ENCODE data around the gene LMF1. TPM values are rescaled to one million over a fixed set of nuclear protein-coding genes. Genes with fewer than 3 reads are reported as not detected.

LMF1 gene
- total RNA-seq, 1 experiment from 2014 or later = 12.8 TPM

DNA sequence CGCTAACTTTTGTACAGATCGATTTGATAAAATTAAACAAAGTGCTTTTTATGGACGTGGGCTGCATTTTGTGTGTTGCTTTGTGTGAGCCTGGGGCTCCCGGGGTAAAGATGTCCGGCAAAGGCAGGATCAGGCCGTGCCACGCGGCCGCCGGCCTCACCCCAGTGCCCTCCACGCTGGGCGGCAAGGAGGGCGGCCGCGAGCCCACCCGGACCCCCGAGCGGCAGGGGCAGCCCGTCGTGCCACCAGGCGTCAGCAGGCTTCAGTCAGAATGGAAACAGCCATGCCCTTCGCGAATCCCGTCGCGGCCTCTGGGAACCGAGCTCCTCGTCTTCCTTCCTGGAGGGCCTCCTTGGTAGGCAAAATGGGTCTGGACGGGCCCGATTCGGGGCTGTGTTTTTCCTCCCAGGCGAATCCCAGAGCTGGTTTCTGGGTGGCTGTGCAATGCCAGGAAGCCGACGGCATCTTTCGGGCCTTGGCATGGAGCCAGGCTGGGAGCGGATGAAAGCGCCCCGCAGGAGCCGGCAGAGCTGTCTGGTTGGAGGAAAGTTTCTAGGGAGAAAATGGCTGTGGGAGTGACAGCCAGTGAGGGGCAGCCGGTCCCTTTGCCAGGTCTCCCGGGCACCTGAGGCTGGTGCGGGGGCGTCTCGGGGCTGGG, 16.3 kb upstream of the LMF1 start:
- H3K9me2 ChIP-seq (ENCODE audit: insufficient read depth) = no peaks in the 10 kb centered on the region
- no peaks in the 10 kb centered on the region for H4K20me1 ChIP-seq (ENCODE audit: insufficient read depth)
- no peaks in the 10 kb centered on the region for H3K79me2 ChIP-seq (ENCODE audit: insufficient read depth, low read length)
- H3K9ac ChIP-seq (ENCODE audit: low read length) = no peak overlapping the region
- H3K4me3 ChIP-seq (replicated peaks in 1 of 2; ENCODE audit: low read depth in 1 of 2, low read length in 2 of 2) = no peak overlapping the region
- BruUV-seq (replicated peaks) = no TSS peak
- ATAC-seq (no peak), DNase-seq (ENCODE audit: low read depth, low spot score) (no peak)
- H2AFZ ChIP-seq (ENCODE audit: low read depth, low read length, poor library complexity, severe bottlenecking) = no peak overlapping the region
- intact Hi-C loops (cut with micrococcal nuclease) = no loop called here
- ChIA-PET POLR2A (no interaction called here), RAD21 (ENCODE audit: low non-redundant PET in 1 of 2, low total read pairs in 2 of 2, uncharacterized antibody in 2 of 2, unreplicated experiment in 2 of 2) (no interaction called here), CTCF (no interaction called here)
- H3K9me3 ChIP-seq (ENCODE audit: control insufficient read depth in 1 of 2, insufficient read depth in 1 of 2, low read depth in 1 of 2, low read length in 2 of 2) = no peaks in the 10 kb centered on the region
- TF ChIP-seq, protein P1, sequence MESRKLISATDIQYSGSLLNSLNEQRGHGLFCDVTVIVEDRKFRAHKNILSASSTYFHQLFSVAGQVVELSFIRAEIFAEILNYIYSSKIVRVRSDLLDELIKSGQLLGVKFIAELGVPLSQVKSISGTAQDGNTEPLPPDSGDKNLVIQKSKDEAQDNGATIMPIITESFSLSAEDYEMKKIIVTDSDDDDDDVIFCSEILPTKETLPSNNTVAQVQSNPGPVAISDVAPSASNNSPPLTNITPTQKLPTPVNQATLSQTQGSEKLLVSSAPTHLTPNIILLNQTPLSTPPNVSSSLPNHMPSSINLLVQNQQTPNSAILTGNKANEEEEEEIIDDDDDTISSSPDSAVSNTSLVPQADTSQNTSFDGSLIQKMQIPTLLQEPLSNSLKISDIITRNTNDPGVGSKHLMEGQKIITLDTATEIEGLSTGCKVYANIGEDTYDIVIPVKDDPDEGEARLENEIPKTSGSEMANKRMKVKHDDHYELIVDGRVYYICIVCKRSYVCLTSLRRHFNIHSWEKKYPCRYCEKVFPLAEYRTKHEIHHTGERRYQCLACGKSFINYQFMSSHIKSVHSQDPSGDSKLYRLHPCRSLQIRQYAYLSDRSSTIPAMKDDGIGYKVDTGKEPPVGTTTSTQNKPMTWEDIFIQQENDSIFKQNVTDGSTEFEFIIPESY (IDR thresholded peaks at IDR 0.05; ENCODE audit: extremely low read depth, insufficient replicate concordance, low read length) = no peak
- TF ChIP-seq EZH2phosphoT487 (IDR thresholded peaks at IDR 0.05; ENCODE audit: borderline replicate concordance) = no peak
- no peak for TF ChIP-seq SP1 (IDR thresholded peaks at IDR 0.05; ENCODE audit: low read depth)
- TF ChIP-seq POLR2AphosphoS5 (IDR thresholded peaks at IDR 0.05; ENCODE audit: low read depth, low read length) = no peak
- no peak for TF ChIP-seq YY1 (IDR thresholded peaks at IDR 0.05; ENCODE audit: extremely low read depth, insufficient replicate concordance, low read depth, low read length)
- TF ChIP-seq JUND (IDR thresholded peaks at IDR 0.05) = no peak
- TF ChIP-seq, protein P2, sequence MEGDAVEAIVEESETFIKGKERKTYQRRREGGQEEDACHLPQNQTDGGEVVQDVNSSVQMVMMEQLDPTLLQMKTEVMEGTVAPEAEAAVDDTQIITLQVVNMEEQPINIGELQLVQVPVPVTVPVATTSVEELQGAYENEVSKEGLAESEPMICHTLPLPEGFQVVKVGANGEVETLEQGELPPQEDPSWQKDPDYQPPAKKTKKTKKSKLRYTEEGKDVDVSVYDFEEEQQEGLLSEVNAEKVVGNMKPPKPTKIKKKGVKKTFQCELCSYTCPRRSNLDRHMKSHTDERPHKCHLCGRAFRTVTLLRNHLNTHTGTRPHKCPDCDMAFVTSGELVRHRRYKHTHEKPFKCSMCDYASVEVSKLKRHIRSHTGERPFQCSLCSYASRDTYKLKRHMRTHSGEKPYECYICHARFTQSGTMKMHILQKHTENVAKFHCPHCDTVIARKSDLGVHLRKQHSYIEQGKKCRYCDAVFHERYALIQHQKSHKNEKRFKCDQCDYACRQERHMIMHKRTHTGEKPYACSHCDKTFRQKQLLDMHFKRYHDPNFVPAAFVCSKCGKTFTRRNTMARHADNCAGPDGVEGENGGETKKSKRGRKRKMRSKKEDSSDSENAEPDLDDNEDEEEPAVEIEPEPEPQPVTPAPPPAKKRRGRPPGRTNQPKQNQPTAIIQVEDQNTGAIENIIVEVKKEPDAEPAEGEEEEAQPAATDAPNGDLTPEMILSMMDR (IDR thresholded peaks at IDR 0.05 in 2 of 3, conservative IDR thresholded peaks at IDR 0.05 in 1 of 3; ENCODE audit: borderline replicate concordance in 1 of 3, insufficient read depth in 1 of 3, low read depth in 2 of 3, low read length in 2 of 3) = no peak
- no peak for TF ChIP-seq EGR1 (IDR thresholded peaks at IDR 0.05; ENCODE audit: low read depth)
- no peak for TF ChIP-seq FOSL1 (IDR thresholded peaks at IDR 0.05; ENCODE audit: low read depth)
- TF ChIP-seq SRF (IDR thresholded peaks at IDR 0.05; ENCODE audit: low read depth) = no peak
- TF ChIP-seq CEBPB (IDR thresholded peaks at IDR 0.05; ENCODE audit: low read depth) = no peak
- H3K27ac ChIP-seq (ENCODE audit: low read depth, low read length) = no peak overlapping the region
- H3K4me2 ChIP-seq (ENCODE audit: low read length) = no peak overlapping the region
- no peaks in the 10 kb centered on the region for H3K36me3 ChIP-seq (ENCODE audit: control insufficient read depth in 1 of 2, insufficient read depth in 2 of 2, low read length in 2 of 2)
- no peaks in the 10 kb centered on the region for H3K27me3 ChIP-seq (ENCODE audit: insufficient read depth, low read length)
- H3K4me1 ChIP-seq (ENCODE audit: control insufficient read depth in 1 of 2, insufficient read depth in 2 of 2, low read length in 2 of 2) = peaks cover 0 to 9% of the 10 kb centered on the region in 2 experiments; a peak in 1 of 4 replicates

Data from HCT116 (cell line).